H9 (cell line): Measurements from ENCODE around the gene TTC39C. TPM values are rescaled to one million over a fixed set of nuclear protein-coding genes. Genes with fewer than 3 reads are reported as not detected.

Experiments used
- DNase-seq: peaks from one replicate; pipeline ENCODE4 v3.0.0-alpha.2; 2017
- H2AFZ ChIP-seq: one replicate; pipeline ENCODE4 v1.6.1; 2013; ENCODE audit warnings: mild to moderate bottlenecking, low read length, control low read depth, moderate library complexity
- H2AK5ac ChIP-seq: 2 replicates; pipeline ENCODE4 v1.6.1; 2013; ENCODE audit warnings: low read length, control low read depth, mixed read lengths; ENCODE audit not compliant: insufficient read length
- H2BK120ac ChIP-seq: one replicate; pipeline ENCODE4 v1.6.1; 2013; ENCODE audit warnings: low read depth, mild to moderate bottlenecking, low read length, control low read depth, inconsistent platforms; ENCODE audit not compliant: poor library complexity, severe bottlenecking
- H2BK12ac ChIP-seq: 2 replicates; pipeline ENCODE4 v1.6.1; 2013; ENCODE audit warnings: low read length, control low read depth, mixed read lengths, low read depth; ENCODE audit not compliant: insufficient read length
- H2BK15ac ChIP-seq: 2 replicates; pipeline ENCODE4 v1.6.1; 2013; ENCODE audit warnings: low read depth, low read length, control low read depth
- H2BK20ac ChIP-seq: one replicate; pipeline ENCODE4 v1.6.1; 2013; ENCODE audit warnings: low read depth, mild to moderate bottlenecking, low read length, control low read depth, inconsistent platforms; ENCODE audit not compliant: poor library complexity, severe bottlenecking
- H2BK5ac ChIP-seq: 2 replicates; pipeline ENCODE4 v1.6.1; 2013; ENCODE audit warnings: low read length, control low read depth, mixed read lengths; ENCODE audit not compliant: insufficient read length
- H3K14ac ChIP-seq: 2 replicates; pipeline ENCODE4 v1.6.1; 2013; ENCODE audit warnings: low read length, control low read depth; ENCODE audit not compliant: insufficient read depth
- H3K18ac ChIP-seq: 2 replicates; pipeline ENCODE4 v1.6.1; 2013; ENCODE audit warnings: low read depth, mild to moderate bottlenecking, mixed read lengths, low read length, control low read depth; ENCODE audit not compliant: insufficient read length
- H3K23ac ChIP-seq: 2 replicates; pipeline ENCODE4 v1.6.1; 2013; ENCODE audit warnings: low read length, control low read depth, mixed read lengths, low read depth; ENCODE audit not compliant: insufficient read length
- H3K23me2 ChIP-seq: 2 replicates; pipeline ENCODE4 v1.6.1; 2013; ENCODE audit warnings: low read depth, mild to moderate bottlenecking, mixed read lengths, low read length, control low read depth; ENCODE audit not compliant: insufficient read length, poor library complexity, severe bottlenecking
- H3K27ac ChIP-seq: 2 replicates; pipeline ENCODE4 v1.5.1; 2013; ENCODE audit warnings: low read length, control low read depth, mixed read lengths, low read depth; ENCODE audit not compliant: insufficient read length
- H3K27me3 ChIP-seq: 2 replicates; pipeline ENCODE4 v1.6.1; 2013; ENCODE audit warnings: low read length, control low read depth, inconsistent platforms; ENCODE audit not compliant: insufficient read depth
- H3K4ac ChIP-seq: 2 replicates; pipeline ENCODE4 v1.6.1; 2013; ENCODE audit warnings: low read depth, mild to moderate bottlenecking, control low read depth, inconsistent platforms, low read length, moderate library complexity
- H3K4me1 ChIP-seq: 2 replicates; pipeline ENCODE4 v1.6.1; 2013; ENCODE audit warnings: low read length, control low read depth, inconsistent platforms; ENCODE audit not compliant: insufficient read depth
- H3K4me2 ChIP-seq: 2 replicates; pipeline ENCODE4 v1.6.1; 2013; ENCODE audit warnings: low read length, control low read depth, mixed read lengths; ENCODE audit not compliant: insufficient read length, insufficient read depth
- H3K56ac ChIP-seq: 2 replicates; pipeline ENCODE4 v1.6.1; 2013; ENCODE audit warnings: low read depth, mild to moderate bottlenecking, mixed read lengths, low read length, control low read depth; ENCODE audit not compliant: insufficient read length
- H3K79me1 ChIP-seq: 2 replicates; pipeline ENCODE4 v1.6.1; 2013; ENCODE audit warnings: low read depth, mild to moderate bottlenecking, moderate library complexity, low read length, control low read depth, inconsistent platforms; ENCODE audit not compliant: insufficient read depth, poor library complexity, severe bottlenecking
- H3K79me2 ChIP-seq: 2 replicates; pipeline ENCODE4 v1.6.1; 2013; ENCODE audit warnings: low read length, control low read depth, inconsistent platforms; ENCODE audit not compliant: insufficient read depth
- H3K9ac ChIP-seq: 2 replicates; pipeline ENCODE4 v1.6.1; 2013; ENCODE audit warnings: low read length, control low read depth, mixed read lengths; ENCODE audit not compliant: insufficient read length; ENCODE audit errors: extremely low read depth
- H3K9me3 ChIP-seq: one replicate; pipeline ENCODE4 v1.6.1; 2013; ENCODE audit warnings: low read depth, low read length, inconsistent platforms; ENCODE audit not compliant: control insufficient read depth
- H3T11ph ChIP-seq: one replicate; pipeline ENCODE4 v1.6.1; 2013; ENCODE audit warnings: mild to moderate bottlenecking, low read length, control low read depth, inconsistent platforms
- H4K20me1 ChIP-seq: one replicate; pipeline ENCODE4 v1.6.1; 2013; ENCODE audit not compliant: control insufficient read depth, insufficient read length, insufficient read depth
- H4K5ac ChIP-seq: 2 replicates; pipeline ENCODE4 v1.6.1; 2013; ENCODE audit warnings: low read depth, mild to moderate bottlenecking, mixed read lengths, low read length, control low read depth; ENCODE audit not compliant: insufficient read length
- H4K8ac ChIP-seq: replicated peaks from 2 replicates; pipeline ENCODE4 v1.6.1; 2013; ENCODE audit warnings: low read length, control low read depth, mixed read lengths, low read depth; ENCODE audit not compliant: insufficient read length
- H4K91ac ChIP-seq: 2 replicates; pipeline ENCODE4 v1.6.1; 2013; ENCODE audit warnings: low read depth, mild to moderate bottlenecking, moderate library complexity, mixed read lengths, low read length, control low read depth; ENCODE audit not compliant: insufficient read length
- H3K27ac Mint-ChIP-seq, 3 experiments: 2 replicates in 2 of 3; 3 replicates in 1 of 3; pipeline ENCODE4 v1.8.0; 2020 to 2021; ENCODE audit warnings: mixed read lengths in 3 of 3, mild to moderate bottlenecking in 1 of 3, moderate library complexity in 1 of 3
- H3K27me3 Mint-ChIP-seq: 2 replicates; pipeline ENCODE4 v1.8.0; 2021; ENCODE audit warnings: low read depth, mild to moderate bottlenecking, moderate library complexity, mixed read lengths
- H3K36me3 Mint-ChIP-seq, 3 experiments: 2 replicates in 2 of 3; 3 replicates in 1 of 3; pipeline ENCODE4 v1.8.0; 2020 to 2021; ENCODE audit warnings: low read depth in 3 of 3, mixed read lengths in 3 of 3; ENCODE audit not compliant: insufficient read depth in 1 of 3
- H3K4me1 Mint-ChIP-seq, 2 experiments: 2 replicates each; pipeline ENCODE4 v1.8.0; 2020; ENCODE audit warnings: mixed read lengths in 2 of 2
- H3K4me3 Mint-ChIP-seq, 2 experiments: 2 replicates in 1 of 2; 3 replicates in 1 of 2; pipeline ENCODE4 v1.8.0; 2020 to 2021; ENCODE audit warnings: mild to moderate bottlenecking in 2 of 2, mixed read lengths in 2 of 2, moderate library complexity in 1 of 2
- H3K9me3 Mint-ChIP-seq, 2 experiments: 2 replicates in 1 of 2; 3 replicates in 1 of 2; pipeline ENCODE4 v1.8.0; 2020; ENCODE audit warnings: mild to moderate bottlenecking in 2 of 2, mixed read lengths in 2 of 2, moderate library complexity in 1 of 2
- CTCF ChIP-seq: fragments of 200-600 bp; sonication (generic); conservative IDR thresholded peaks from 3 replicates; pipeline ENCODE4 v1.8.0; 2021; ENCODE audit warnings: antibody characterized with exemption, mild to moderate bottlenecking
- WGBS: extraction: QIAGEN DNeasy Blood & Tissue Kit; methylation state at CpG from one replicate; pipeline ENCODE4 v1.1.7; 2013; ENCODE audit warnings: missing lambda C conversion rate, low lambda C conversion rate, mixed read lengths; ENCODE audit not compliant: insufficient read length; ENCODE audit errors: extremely low coverage; 5-methylcytosine and 5-hydroxymethylcytosine counted together
- total RNA-seq: library from RNA; stranded (reverse); gene quantifications from 2 replicates; pipeline ENCODE4 v1.2.1, GENCODE V29; 2021

TTC39C gene
- total RNA-seq, 1 experiment from 2014 or later: 18.0 TPM

- Histone ChIP-seq H3K18ac (no peak overlapping the region), H3K27me3 (no peaks in the 10 kb centered on the region), H3K4me2 (no peak overlapping the region), H3K23me2 (no peaks in the 10 kb centered on the region), H4K91ac (no peak overlapping the region), H2BK20ac (no peak overlapping the region), H3K27ac (no peak overlapping the region), H2BK120ac (no peak overlapping the region), H4K8ac (no peak overlapping the region), H3K4ac (no peak overlapping the region), H2BK5ac (no peak overlapping the region), H3K79me2 (no peaks in the 10 kb centered on the region), H3K23ac (no peak overlapping the region), H2BK15ac (no peak overlapping the region), H4K20me1 (no peaks in the 10 kb centered on the region), H3K4me1 (peaks cover 2% of the 10 kb centered on the region; the same call in 1 of the 2 replicates), H3K9me3 (no peaks in the 10 kb centered on the region), H3K9ac (no peak overlapping the region), H3T11ph (no peak overlapping the region), H2AK5ac (no peak overlapping the region), H2BK12ac (no peak overlapping the region), H4K5ac (no peak overlapping the region), H3K14ac (no peak overlapping the region), H3K79me1 (no peaks in the 10 kb centered on the region), H3K56ac (no peak overlapping the region), H2AFZ (no peak overlapping the region)
- Mint-ChIP-seq H3K4me1 (peaks cover 10 to 11% of the 10 kb centered on the region in 2 experiments), H3K27ac (0 out of 7 replicates have a peak overlapping the region, but pooled peaks of 1 of the 3 experiments have one; percentile 3), H3K4me3 (no peak overlapping the region), H3K9me3 (no peaks in the 10 kb centered on the region), H3K27me3 (0 out of 2 replicates have a peak, but pooled peaks cover 1% of the 10 kb centered on the region), H3K36me3 (no peaks in the 10 kb centered on the region)
- TF ChIP-seq CTCF: no peak
- DNase-seq: no peak
- no CpG with 5 or more reads among the region's 5 CpGs for WGBS
Measured at GRCh38 chr18:23971666-23972230, 42.8 kb upstream of the TTC39C start.
